ENCODE measurements around the gene DSCAM.
"Not testable (repeated sequence)": the region's sequence is repeated elsewhere in the genome, so short reads cannot be mapped to it uniquely, and the experiment has no call there.

Gene DSCAM

DNA sequence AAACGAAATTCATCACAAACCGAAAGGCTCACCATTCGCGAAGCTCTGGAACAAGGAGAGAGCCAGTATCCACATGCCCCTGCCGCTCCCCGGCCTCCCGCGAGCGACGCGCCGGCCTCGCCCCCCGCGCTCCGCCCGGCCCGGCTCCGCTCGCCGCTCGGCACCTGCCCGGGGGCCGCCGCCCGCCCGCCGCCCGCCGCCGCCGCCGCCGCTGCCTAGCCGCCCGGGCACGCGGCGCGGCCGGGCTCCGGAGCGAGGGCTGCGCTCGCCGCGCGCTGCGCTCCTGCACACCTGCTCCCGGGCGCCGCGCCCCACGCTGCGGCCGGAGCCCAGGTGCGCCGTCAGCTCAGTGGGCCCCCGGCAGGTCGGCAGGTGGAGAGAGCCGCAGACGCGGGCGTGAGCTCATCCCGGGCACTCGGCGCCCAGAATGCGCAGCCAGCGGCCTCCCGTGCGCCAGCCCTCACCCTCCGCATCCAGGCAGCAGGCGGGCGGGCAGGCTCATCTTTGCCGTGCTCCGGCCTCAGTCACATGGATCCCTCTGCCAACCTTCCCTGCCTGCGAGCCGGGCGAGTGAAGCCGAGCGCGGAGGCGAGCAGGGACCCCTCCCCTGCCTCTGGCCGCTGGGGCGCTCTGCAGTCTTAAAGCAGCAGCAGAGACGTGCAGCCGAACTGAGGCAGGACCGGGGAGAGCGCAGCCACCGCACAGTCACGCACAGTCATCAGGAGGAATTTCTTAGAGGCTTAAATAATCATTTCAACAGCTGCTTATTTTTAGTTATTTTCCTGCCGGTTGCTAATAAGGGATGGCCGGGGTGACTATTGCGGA lies at the start of gene DSCAM:
Gene DSCAM (minus strand): TSS at position 572 of the 825 bp plus-strand sequence. CDS start 497 bp downstream, at position 75.
- DNase-seq: no peak

DNA sequence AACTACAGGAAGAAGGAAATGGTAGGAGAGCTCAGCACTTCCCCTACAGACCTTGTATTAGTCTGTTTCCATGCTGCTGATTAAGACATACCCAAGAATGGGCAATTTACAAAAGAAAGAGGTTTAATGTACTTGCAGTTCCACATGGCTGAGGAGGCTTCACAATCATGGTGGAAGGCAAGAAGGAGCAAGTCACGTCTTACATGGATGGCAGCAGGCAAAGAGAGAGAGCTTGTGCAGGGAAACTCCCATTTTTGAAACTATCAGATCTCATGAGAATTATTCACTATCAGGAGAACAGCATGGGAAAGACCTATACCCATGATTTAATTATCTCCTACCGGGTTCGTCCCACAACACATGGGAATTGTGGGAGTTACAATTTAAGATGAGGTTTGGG lies 48.7 kb upstream of the DSCAM start:
- not testable (repeated sequence) for DNase-seq

- no peak for DNase-seq
These were observed 40.0 kb upstream of the DSCAM start for GRCh38 chr21:40886931-40887330.

DNA sequence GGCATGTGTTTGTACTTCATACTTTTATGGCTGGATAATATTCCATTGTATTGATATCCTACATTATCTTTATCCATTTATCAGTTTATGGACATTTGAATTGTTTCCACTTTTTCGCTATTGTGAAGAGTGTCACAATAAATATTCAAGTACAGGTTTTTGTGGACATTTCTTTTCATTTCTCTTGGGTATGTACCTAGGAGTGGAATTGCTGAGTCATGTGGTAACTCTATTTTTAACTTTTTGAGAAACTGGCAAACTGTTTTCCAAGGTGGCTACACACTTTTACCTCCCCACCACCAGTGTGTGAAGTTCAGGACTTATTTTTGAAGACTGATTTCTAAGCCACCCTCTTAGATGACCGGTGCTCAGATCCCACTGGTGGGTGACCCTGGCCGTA lies 39.0 kb upstream of the DSCAM start:
- DNase-seq: no peak

DNA sequence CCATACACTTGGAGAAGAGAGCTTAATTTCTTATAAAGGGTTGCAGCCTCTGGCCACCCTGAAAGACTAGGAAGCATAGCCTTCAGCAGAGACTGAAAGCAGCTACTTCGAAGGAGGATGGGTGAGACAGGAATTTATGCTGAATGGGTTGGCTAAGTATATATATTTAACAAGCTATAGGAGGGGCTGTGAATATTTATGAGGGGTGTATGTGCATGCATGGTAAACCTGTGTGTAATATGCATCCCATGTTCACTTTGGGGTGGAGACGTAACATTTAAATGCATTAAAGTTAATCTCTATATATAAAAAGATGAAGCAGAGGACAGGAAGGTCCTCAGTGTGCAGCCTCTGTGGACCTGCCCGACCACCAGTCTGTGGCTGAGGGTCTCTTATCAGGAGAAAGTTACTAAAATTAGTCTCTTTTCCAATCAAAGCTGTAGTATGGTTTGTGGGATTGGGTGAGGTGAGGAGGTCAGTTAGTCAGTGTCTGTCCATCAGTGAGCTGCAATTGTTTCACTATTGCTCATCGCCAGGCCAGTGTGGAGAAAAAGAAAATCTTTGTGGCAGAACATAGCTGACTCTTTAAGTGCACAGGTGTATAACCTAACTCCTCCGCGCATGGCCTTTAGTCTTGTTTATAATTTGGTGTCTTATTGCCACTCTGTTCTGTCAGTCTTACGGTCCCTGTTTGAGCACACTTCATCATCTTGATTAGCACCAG lies 35.4 kb upstream of the DSCAM start:
- no peak for DNase-seq

DNA sequence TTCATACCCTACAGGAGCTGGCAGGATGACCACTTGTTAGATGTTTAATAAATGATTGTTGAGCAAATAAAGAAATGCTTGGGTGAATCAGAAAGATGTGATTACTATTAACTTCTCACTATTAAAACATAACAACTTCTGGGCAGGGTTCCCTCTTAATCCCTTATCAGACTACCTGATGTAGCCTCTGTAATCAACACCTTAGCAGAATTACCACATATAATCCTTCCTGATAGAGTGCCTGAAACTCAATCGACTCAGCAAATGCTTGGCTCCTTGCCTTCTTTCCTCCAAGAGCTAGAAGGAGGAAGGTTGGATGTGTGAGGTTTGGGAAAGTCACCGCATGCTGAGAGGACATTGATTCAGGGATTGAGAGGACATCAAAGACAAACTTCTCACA lies 34.8 kb upstream of the DSCAM start:
- DNase-seq: no peak

GRCh38 chr21:40871099-40871498 lies 24.1 kb upstream of the DSCAM start:
- DNase-seq: no peak

DNA sequence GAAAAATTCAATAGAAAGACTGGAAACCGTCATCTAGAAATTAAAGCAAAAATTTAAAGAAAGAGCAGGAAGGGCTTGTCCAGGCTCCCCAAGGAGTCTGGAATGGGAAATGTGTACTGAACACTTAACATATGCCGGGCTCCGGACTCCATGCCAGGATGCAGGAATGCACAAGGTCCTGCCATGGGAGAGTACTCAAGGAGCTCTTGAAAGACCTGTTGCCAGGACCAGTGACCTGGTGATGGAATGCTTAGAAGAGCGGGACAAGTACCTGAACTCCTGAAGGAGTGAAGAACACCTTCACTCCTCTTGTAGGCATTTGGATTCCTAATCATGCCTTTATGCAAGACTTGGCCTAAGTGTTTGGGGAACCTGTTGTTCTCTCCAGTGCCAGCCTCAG lies 16.9 kb upstream of the DSCAM start:
- DNase-seq: no peak

GRCh38 chr21:40858517-40858916 lies 11.6 kb upstream of the DSCAM start:
- no peak for DNase-seq

DNA sequence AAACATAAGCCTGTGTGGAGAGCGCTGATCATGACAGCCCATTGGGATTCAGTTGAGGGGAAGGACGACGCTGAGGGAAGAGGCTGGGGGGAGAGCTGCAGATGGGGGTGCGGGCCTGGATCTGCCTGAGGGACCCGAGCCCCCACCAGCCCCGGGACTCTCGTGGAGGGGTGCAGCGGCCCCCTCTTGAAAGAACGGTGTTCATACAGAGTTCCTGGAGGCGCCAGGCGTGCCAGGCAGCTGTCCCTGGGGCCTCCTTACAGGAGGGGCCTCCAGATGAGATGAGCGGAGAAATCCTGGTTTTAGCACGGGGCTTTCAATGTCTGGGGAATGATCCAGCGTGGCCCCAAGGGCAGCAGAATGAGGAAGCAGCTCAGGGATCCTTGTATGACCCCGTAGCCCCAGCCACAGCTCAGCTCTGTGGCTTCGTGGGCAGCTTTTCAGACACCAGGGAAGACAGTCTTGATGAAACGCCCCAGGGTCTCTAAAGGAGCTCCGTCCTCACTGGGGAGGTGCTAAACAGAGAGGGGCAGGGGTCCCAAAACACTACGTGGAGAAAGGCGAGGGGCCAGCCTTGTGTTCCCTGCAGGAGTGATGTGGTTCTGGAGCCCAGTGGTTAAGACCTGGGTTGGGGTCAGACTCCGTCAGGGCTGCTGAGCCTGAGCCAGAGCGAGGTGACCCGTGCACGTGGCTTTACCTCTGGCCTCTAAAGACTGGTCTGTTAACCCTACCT lies 7.2 kb upstream of the DSCAM start:
- no peak for DNase-seq

GRCh38 chr21:40852563-40852962 lies 5.6 kb upstream of the DSCAM start:
- DNase-seq: no peak

GRCh38 chr21:40851749-40852148 lies 4.8 kb upstream of the DSCAM start:
- no peak for DNase-seq

DNA sequence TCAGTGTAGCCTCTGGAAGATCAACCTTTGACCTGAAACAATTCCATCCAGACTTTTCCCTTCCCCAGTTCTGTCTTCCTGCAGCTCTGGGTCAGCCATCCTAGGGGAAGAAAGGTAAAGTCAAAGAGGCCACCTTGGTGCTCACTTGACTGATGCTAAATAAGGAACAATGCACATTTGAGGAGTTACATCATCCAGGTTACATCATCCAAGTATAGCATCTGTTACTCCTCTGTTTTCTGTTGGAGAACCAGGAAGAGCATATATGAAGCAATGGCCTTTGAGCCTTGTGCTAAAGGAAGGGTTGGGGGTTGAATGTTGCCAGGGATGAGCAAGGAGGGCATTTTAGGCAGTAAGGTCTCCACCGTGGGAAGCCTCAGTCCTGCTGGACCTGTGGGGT lies 3.1 kb upstream of the DSCAM start:
- no peak for DNase-seq

DNA sequence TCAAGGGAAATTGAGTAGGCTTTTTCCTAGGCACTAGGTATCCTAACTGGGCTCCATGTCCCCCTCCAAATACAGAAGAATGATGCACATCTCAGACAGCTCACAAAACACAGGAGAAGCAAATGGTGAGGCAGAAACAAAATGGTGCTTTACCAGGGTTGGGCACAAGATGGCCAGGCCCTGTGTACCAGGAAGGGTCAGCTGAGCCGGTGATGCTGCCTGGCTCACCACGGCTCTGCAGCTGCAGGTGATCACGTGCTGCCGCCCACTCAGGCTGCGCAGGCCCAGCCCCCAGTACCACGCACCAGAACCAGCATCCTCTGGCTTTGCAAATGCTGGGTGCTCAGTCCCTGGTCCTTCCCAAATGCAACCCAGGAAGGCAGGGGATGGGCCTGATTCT lies 993 bp upstream of the DSCAM start:
- DNase-seq: no peak

DNA sequence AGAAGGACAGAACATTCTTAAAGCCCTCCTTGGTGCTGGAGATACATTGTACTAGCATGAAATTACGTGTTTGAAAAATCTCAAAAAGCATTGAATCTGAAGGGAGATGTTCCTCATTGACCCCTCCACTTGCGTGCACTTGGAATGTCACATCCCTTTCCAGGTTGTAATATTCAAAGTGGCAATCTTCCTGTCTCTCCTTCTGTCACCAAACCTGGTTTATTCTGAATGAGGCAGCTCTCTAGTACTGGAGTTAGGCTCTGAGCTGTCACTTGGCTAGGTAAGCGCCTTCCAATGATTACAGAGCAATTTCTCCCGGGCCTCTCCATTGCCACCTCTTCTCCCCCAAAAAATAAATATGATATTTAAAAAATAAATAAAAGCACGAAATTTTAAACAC lies 855 bp downstream of the DSCAM start:
- no peak for DNase-seq

DNA sequence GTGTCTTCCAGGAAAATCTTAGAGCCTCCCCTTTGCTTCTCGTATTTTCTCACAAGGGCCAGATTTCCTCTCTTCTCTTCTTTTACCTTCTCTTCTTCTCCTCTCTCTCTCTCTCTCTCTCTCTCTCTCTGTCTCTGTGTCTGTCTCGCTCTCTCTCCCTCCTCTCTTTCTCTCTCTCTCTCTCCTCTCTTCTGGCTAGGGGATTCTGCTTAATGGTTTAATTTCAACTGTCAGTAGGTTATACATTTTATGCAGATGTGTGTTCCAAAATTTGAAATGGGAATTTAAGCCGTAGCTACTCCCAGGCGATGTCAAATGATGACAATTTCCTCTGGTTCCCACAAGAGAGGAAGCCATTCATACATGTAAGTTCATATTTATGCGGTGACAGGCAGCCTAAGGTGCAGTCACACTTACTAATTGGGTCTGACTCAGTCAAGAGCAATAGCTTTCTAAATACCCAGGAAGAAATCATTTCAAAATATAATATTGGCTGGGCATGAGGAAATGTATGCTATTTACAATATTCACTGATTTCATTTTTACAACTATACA lies 1.4 kb downstream of the DSCAM start:
- no peak for DNase-seq

DNA sequence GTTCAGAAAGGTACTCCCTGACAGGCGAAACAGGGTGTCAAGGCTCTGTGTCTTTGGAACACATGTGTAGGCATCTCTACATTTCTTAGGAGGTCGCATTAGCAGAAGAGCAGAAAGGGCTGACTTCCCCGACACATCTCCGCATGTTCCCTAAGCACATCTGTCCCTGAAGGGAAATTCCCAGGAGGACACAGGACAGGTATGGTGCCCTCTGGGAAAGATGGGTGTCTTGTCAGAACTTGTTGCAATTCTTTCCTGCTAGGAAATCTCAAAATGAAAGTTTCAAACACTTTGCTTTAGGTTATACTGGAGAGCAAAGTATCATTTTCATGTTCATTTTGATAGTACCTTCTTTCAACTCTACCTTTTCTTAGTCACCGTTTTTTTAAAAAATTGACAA lies 2.0 kb downstream of the DSCAM start:
- DNase-seq: no peak

DNA sequence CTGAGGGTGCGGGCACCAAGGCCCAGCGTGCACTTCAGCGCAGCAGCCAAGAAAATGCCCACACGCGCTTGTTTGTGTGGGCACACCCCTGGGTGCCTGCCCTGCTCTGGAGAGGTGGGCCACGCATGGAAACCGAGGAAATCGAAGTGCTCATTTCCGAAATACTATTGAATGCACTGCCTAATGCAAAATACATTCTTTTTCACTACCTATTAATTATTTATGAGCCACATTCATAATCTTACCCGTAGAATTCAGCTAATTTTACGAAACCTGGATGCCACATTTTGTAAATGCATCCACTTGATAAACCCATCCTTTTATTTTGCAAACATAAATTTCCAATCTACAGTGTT lies 4.8 kb downstream of the DSCAM start:
- no peak for DNase-seq

DNA sequence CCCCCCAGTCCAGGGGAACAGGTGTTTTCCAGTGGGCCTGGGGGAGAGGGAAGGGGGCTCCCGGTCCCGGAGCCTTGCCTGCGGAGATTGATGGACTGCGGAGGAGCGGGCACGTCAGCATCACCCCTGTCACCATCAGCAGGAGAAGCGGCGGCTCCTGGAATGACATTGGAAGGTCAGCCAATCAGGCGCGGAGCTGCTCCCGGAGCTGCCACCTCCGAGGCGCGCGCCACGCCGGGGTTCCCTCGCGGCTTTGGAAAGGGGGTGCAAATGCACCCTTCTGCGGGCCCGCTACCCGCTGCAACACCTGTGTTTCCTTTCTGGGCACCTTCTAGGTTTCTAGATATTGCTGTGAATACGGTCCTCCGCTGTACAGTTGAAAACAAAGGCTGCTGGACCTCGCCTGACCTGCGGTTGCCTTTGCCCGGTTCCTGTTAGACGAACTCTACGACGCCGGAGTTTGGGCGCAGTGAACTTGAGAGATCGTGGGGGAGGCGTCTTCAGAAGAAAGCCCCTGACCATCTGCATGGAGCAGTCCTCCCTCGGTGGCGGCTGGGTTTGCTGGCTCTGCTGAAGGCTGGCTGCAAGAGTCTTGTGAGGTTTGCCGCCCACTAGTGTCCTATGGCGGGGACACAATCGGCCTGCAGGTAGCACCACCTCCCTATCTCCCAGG lies 5.3 kb downstream of the DSCAM start:
- peak; percentile 10 for DNase-seq

GRCh38 chr21:40840401-40841125 lies 6.4 kb downstream of the DSCAM start:
- DNase-seq: no peak

DNA sequence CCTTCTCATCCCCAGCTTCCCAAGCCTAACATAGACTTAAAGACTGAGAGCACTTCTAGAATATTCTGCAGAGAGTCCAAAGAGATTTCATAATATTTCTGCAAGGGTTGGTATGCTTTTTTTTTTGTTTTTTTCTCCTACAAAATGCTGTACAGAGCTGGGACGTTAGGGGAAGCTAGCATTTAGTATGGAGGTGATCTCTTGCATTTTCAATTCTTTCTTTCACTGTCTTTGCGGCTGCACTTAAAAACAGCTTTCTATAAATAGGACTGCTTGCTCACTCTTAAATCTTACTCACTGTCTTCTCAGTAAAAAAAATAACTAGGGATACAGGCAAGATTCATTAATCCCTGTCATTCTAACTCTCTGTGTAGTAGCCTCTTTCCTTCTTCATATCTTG lies 7.4 kb downstream of the DSCAM start:
- DNase-seq: no peak

GRCh38 chr21:40837456-40837855 lies 9.5 kb downstream of the DSCAM start:
- no peak for DNase-seq
